IPS DF 4.7 (cell line): ENCODE results near the gene ATL3.
"Not testable (repeated sequence)": the region's sequence is repeated elsewhere in the genome, so short reads cannot be mapped to it uniquely, and the experiment has no call there.

ENCODE experiments used
- DNase-seq: peaks from one replicate; pipeline ENCODE4 v3.0.0-alpha.2; 2013; ENCODE audit warnings: low spot score; ENCODE audit errors: extremely low read depth

ATL3 gene

GRCh38 chr11:63590024-63590788 is 81.0 kb downstream of the ATL3 start:
- DNase-seq: no peak

GRCh38 chr11:63589000-63589399 is 82.2 kb downstream of the ATL3 start:
- DNase-seq: no peak

GRCh38 chr11:63586451-63587166 is 84.6 kb downstream of the ATL3 start:
- no peak for DNase-seq

- DNase-seq: no peak
Observed at GRCh38 chr11:63583357-63583677, 87.9 kb downstream of the ATL3 start.

- DNase-seq: not testable (repeated sequence)
Observed at GRCh38 chr11:63581224-63581623, 90.0 kb downstream of the ATL3 start.

GRCh38 chr11:63578882-63579281 is 92.3 kb downstream of the ATL3 start:
- not testable (repeated sequence) for DNase-seq

GRCh38 chr11:63574856-63575602 is 96.1 kb downstream of the ATL3 start:
- DNase-seq: no peak
